ENCODE measurements around the gene OR51V1.
"Not testable (repeated sequence)": the region's sequence is repeated elsewhere in the genome, so short reads cannot be mapped to it uniquely, and the experiment has no call there.

OR51V1 gene

GRCh38 chr11:5161045-5161444, 39.4 kb downstream of the OR51V1 start:
- not testable (repeated sequence) for H3K9ac ChIP-seq (ENCODE audit: low read depth, low read length); H3K4me3 ChIP-seq (ENCODE audit: low read length); H3K4me1 ChIP-seq (ENCODE audit: insufficient read depth, low read length); H3K36me3 ChIP-seq (ENCODE audit: insufficient read depth, low read length); H3K27ac ChIP-seq (ENCODE audit: low read depth, low read length); H3K27me3 ChIP-seq (ENCODE audit: insufficient read depth, low read length); H3K9me3 ChIP-seq (ENCODE audit: insufficient read depth, low read depth, low read length)
- 94% methylated on average over 1 of the region's 1 CpG for WGBS

GRCh38 chr11:5160217-5160616, 40.3 kb downstream of the OR51V1 start:
- H3K27ac ChIP-seq (ENCODE audit: low read depth, low read length); H3K9ac ChIP-seq (ENCODE audit: low read depth, low read length); H3K27me3 ChIP-seq (ENCODE audit: insufficient read depth, low read length); H3K4me1 ChIP-seq (ENCODE audit: insufficient read depth, low read length); H3K9me3 ChIP-seq (ENCODE audit: insufficient read depth, low read depth, low read length); H3K4me3 ChIP-seq (ENCODE audit: low read length); H3K36me3 ChIP-seq (ENCODE audit: insufficient read depth, low read length): not testable (repeated sequence)
- WGBS: 74% methylated on average over 4 of the region's 4 CpGs

GRCh38 chr11:5159806-5160205, 40.7 kb downstream of the OR51V1 start:
- Histone ChIP-seq H3K27ac (ENCODE audit: low read depth, low read length) (no peak overlapping the region), H3K36me3 (ENCODE audit: insufficient read depth, low read length) (no peaks in the 10 kb centered on the region), H3K4me3 (ENCODE audit: low read length) (no peak overlapping the region), H3K27me3 (ENCODE audit: insufficient read depth, low read length) (no peaks in the 10 kb centered on the region), H3K9ac (ENCODE audit: low read depth, low read length) (no peak overlapping the region), H3K9me3 (ENCODE audit: insufficient read depth, low read depth, low read length) (no peaks in the 10 kb centered on the region), H3K4me1 (ENCODE audit: insufficient read depth, low read length) (no peaks in the 10 kb centered on the region)

GRCh38 chr11:5154657-5155056, 45.8 kb downstream of the OR51V1 start, which contains the start of gene OR52A1:
Gene OR52A1, minus strand, starts transcription at chr11:5154757. Its CDS starts 2,388 bp downstream, at chr11:5152369.
- Histone ChIP-seq H3K4me1 (ENCODE audit: insufficient read depth, low read length) (no peaks in the 10 kb centered on the region), H3K9ac (ENCODE audit: low read depth, low read length) (no peak within 1 kb of the TSS), H3K27ac (ENCODE audit: low read depth, low read length) (no peak within 1 kb of the TSS), H3K9me3 (ENCODE audit: insufficient read depth, low read depth, low read length) (no peaks in the 10 kb centered on the region), H3K4me3 (ENCODE audit: low read length) (no peak within 1 kb of the TSS), H3K27me3 (ENCODE audit: insufficient read depth, low read length) (no peaks in the 10 kb centered on the region), H3K36me3 (ENCODE audit: insufficient read depth, low read length) (no peaks in the 10 kb centered on the region)
- 94% methylated on average over 3 of the region's 3 CpGs for WGBS

GRCh38 chr11:5153574-5154431, 46.7 kb downstream of the OR51V1 start:
- no peaks in the 10 kb centered on the region for H3K9me3 ChIP-seq (ENCODE audit: insufficient read depth, low read depth, low read length)
- no peaks in the 10 kb centered on the region for H3K36me3 ChIP-seq (ENCODE audit: insufficient read depth, low read length)
- H3K27me3 ChIP-seq (ENCODE audit: insufficient read depth, low read length): no peaks in the 10 kb centered on the region
- no peaks in the 10 kb centered on the region for H3K4me1 ChIP-seq (ENCODE audit: insufficient read depth, low read length)
- no peak overlapping the region for H3K4me3 ChIP-seq (ENCODE audit: low read length)
- WGBS: 96% methylated on average over 3 of the region's 3 CpGs
- no peak overlapping the region for H3K9ac ChIP-seq (ENCODE audit: low read depth, low read length)
- H3K27ac ChIP-seq (ENCODE audit: low read depth, low read length): no peak overlapping the region

GRCh38 chr11:5151713-5152153, 48.7 kb downstream of the OR51V1 start:
- Histone ChIP-seq H3K4me3 (ENCODE audit: low read length) (no peak overlapping the region), H3K27ac (ENCODE audit: low read depth, low read length) (no peak overlapping the region), H3K9me3 (ENCODE audit: insufficient read depth, low read depth, low read length) (no peaks in the 10 kb centered on the region), H3K4me1 (ENCODE audit: insufficient read depth, low read length) (no peaks in the 10 kb centered on the region), H3K9ac (ENCODE audit: low read depth, low read length) (no peak overlapping the region), H3K27me3 (ENCODE audit: insufficient read depth, low read length) (no peaks in the 10 kb centered on the region), H3K36me3 (ENCODE audit: insufficient read depth, low read length) (no peaks in the 10 kb centered on the region)
- 86% methylated on average over 3 of the region's 3 CpGs for WGBS
